ENCODE results near the gene MGAM2. TPM values are rescaled to one million over a fixed set of nuclear protein-coding genes. Genes with fewer than 3 reads are reported as not detected.

Gene MGAM2
- polyA plus RNA-seq, 4 donors, result 2.7 to 30.2 (median 6.4) TPM

- WGBS, 3 donors, result 69 to 100% (median 85%) methylated on average over 1 of the region's 1 CpG
- peaks cover 0 to 24% (median 14%) of the 10 kb centered on the region in 3 donors for H3K36me3 ChIP-seq (ENCODE audit: control insufficient read depth in 3 of 3, insufficient read depth in 2 of 3, low read depth in 1 of 3, low read length in 3 of 3)
- no peak for FAIRE-seq
Measured at GRCh38 chr7:142181966-142182365, 70.4 kb downstream of the MGAM2 start.

GRCh38 chr7:142185069-142185468 is 73.6 kb downstream of the MGAM2 start:
- no peaks in the 10 kb centered on the region for H3K27me3 ChIP-seq (ENCODE audit: control insufficient read depth in 3 of 3, insufficient read depth in 3 of 3, low read length in 3 of 3)
- 71 to 74% (median 72%) methylated on average over 3 of the region's 3 CpGs for WGBS, 3 donors
- FAIRE-seq, result no peak
- H3K36me3 ChIP-seq (ENCODE audit: control insufficient read depth in 3 of 3, insufficient read depth in 2 of 3, low read depth in 1 of 3, low read length in 3 of 3), result peaks cover 0 to 29% (median 17%) of the 10 kb centered on the region in 3 donors
- DNase-seq, result no peak
- no peak overlapping the region for H3K4me3 ChIP-seq (ENCODE audit: low read depth in 1 of 3, low read length in 3 of 3)
- H3K9me3 ChIP-seq (ENCODE audit: control insufficient read depth in 2 of 2, insufficient read depth in 1 of 2, low read depth in 1 of 2, low read length in 1 of 2), result no peaks in the 10 kb centered on the region
- H3K27ac ChIP-seq (ENCODE audit: low read depth in 1 of 3, low read length in 2 of 3), result no peak overlapping the region
- peaks cover 0 to 4% (median 0%) of the 10 kb centered on the region in 3 donors for H3K4me1 ChIP-seq (ENCODE audit: control insufficient read depth in 3 of 3, insufficient read depth in 2 of 3, low read depth in 1 of 3, low read length in 2 of 3)

More at GRCh38 chr7:142181966-142182365, 70.4 kb downstream of the MGAM2 start:
- Histone ChIP-seq H3K27me3 (ENCODE audit: control insufficient read depth in 3 of 3, insufficient read depth in 3 of 3, low read length in 3 of 3) (no peaks in the 10 kb centered on the region), H3K4me1 (ENCODE audit: control insufficient read depth in 3 of 3, insufficient read depth in 2 of 3, low read depth in 1 of 3, low read length in 2 of 3) (peaks cover 0 to 4% (median 0%) of the 10 kb centered on the region in 3 donors), H3K27ac (ENCODE audit: low read depth in 1 of 3, low read length in 2 of 3) (no peak overlapping the region), H3K4me3 (ENCODE audit: low read depth in 1 of 3, low read length in 3 of 3) (no peak overlapping the region), H3K9me3 (ENCODE audit: control insufficient read depth in 2 of 2, insufficient read depth in 1 of 2, low read depth in 1 of 2, low read length in 1 of 2) (no peaks in the 10 kb centered on the region)
- DNase-seq, result no peak

GRCh38 chr7:142185801-142186200 is 74.3 kb downstream of the MGAM2 start:
- WGBS, 3 donors, result 58 to 84% (median 65%) methylated on average over 5 of the region's 5 CpGs
- H3K27me3 ChIP-seq (ENCODE audit: control insufficient read depth in 3 of 3, insufficient read depth in 3 of 3, low read length in 3 of 3), result no peaks in the 10 kb centered on the region
- H3K27ac ChIP-seq (ENCODE audit: low read depth in 1 of 3, low read length in 2 of 3), result no peak overlapping the region
- peaks cover 0 to 31% (median 17%) of the 10 kb centered on the region in 3 donors for H3K36me3 ChIP-seq (ENCODE audit: control insufficient read depth in 3 of 3, insufficient read depth in 2 of 3, low read depth in 1 of 3, low read length in 3 of 3)
- H3K4me3 ChIP-seq (ENCODE audit: low read depth in 1 of 3, low read length in 3 of 3), result no peak overlapping the region
- DNase-seq, result no peak
- no peaks in the 10 kb centered on the region for H3K9me3 ChIP-seq (ENCODE audit: control insufficient read depth in 2 of 2, insufficient read depth in 1 of 2, low read depth in 1 of 2, low read length in 1 of 2)
- peaks cover 0 to 4% (median 0%) of the 10 kb centered on the region in 3 donors for H3K4me1 ChIP-seq (ENCODE audit: control insufficient read depth in 3 of 3, insufficient read depth in 2 of 3, low read depth in 1 of 3, low read length in 2 of 3)
- no peak for FAIRE-seq

- FAIRE-seq (no peak), DNase-seq (no peak)
- Histone ChIP-seq H3K27me3 (ENCODE audit: control insufficient read depth in 3 of 3, insufficient read depth in 3 of 3, low read length in 3 of 3) (no peaks in the 10 kb centered on the region), H3K9me3 (ENCODE audit: control insufficient read depth in 2 of 2, insufficient read depth in 1 of 2, low read depth in 1 of 2, low read length in 1 of 2) (no peaks in the 10 kb centered on the region), H3K27ac (ENCODE audit: low read depth in 1 of 3, low read length in 2 of 3) (no peak overlapping the region), H3K4me1 (ENCODE audit: control insufficient read depth in 3 of 3, insufficient read depth in 2 of 3, low read depth in 1 of 3, low read length in 2 of 3) (peaks cover 0 to 4% (median 0%) of the 10 kb centered on the region in 3 donors), H3K4me3 (ENCODE audit: low read depth in 1 of 3, low read length in 3 of 3) (no peak overlapping the region), H3K36me3 (ENCODE audit: control insufficient read depth in 3 of 3, insufficient read depth in 2 of 3, low read depth in 1 of 3, low read length in 3 of 3) (peaks cover 0 to 19% (median 19%) of the 10 kb centered on the region in 3 donors)
- 35 to 41% (median 36%) methylated on average over 2 of the region's 2 CpGs for WGBS, 3 donors
Measured at GRCh38 chr7:142188154-142188553, 76.6 kb downstream of the MGAM2 start.

GRCh38 chr7:142188846-142189245 is 77.3 kb downstream of the MGAM2 start:
- DNase-seq, result peak; percentile 5 to 16
- no peak for FAIRE-seq
- no peak overlapping the region for H3K4me3 ChIP-seq (ENCODE audit: low read depth in 1 of 3, low read length in 3 of 3)
- no peak overlapping the region for H3K27ac ChIP-seq (ENCODE audit: low read depth in 1 of 3, low read length in 2 of 3)
- no peaks in the 10 kb centered on the region for H3K9me3 ChIP-seq (ENCODE audit: control insufficient read depth in 2 of 2, insufficient read depth in 1 of 2, low read depth in 1 of 2, low read length in 1 of 2)
- H3K36me3 ChIP-seq (ENCODE audit: control insufficient read depth in 3 of 3, insufficient read depth in 2 of 3, low read depth in 1 of 3, low read length in 3 of 3), result peaks cover 0 to 21% (median 21%) of the 10 kb centered on the region in 3 donors
- no peaks in the 10 kb centered on the region for H3K27me3 ChIP-seq (ENCODE audit: control insufficient read depth in 3 of 3, insufficient read depth in 3 of 3, low read length in 3 of 3)
- peaks cover 0 to 4% (median 0%) of the 10 kb centered on the region in 3 donors for H3K4me1 ChIP-seq (ENCODE audit: control insufficient read depth in 3 of 3, insufficient read depth in 2 of 3, low read depth in 1 of 3, low read length in 2 of 3)

- H3K27ac ChIP-seq (ENCODE audit: low read depth in 1 of 3, low read length in 2 of 3), result no peak overlapping the region
- FAIRE-seq (no peak), DNase-seq (no peak)
- H3K4me3 ChIP-seq (ENCODE audit: low read depth in 1 of 3, low read length in 3 of 3), result no peak overlapping the region
- H3K27me3 ChIP-seq (ENCODE audit: control insufficient read depth in 3 of 3, insufficient read depth in 3 of 3, low read length in 3 of 3), result no peaks in the 10 kb centered on the region
- no peaks in the 10 kb centered on the region for H3K9me3 ChIP-seq (ENCODE audit: control insufficient read depth in 2 of 2, insufficient read depth in 1 of 2, low read depth in 1 of 2, low read length in 1 of 2)
- 88 to 94% (median 94%) methylated on average over 4 of the region's 4 CpGs for WGBS, 3 donors
- no peaks in the 10 kb centered on the region for H3K4me1 ChIP-seq (ENCODE audit: control insufficient read depth in 3 of 3, insufficient read depth in 2 of 3, low read depth in 1 of 3, low read length in 2 of 3)
- H3K36me3 ChIP-seq (ENCODE audit: control insufficient read depth in 3 of 3, insufficient read depth in 2 of 3, low read depth in 1 of 3, low read length in 3 of 3), result peaks cover 0 to 29% (median 26%) of the 10 kb centered on the region in 3 donors
Measured at GRCh38 chr7:142194201-142194600, 82.7 kb downstream of the MGAM2 start.

- Histone ChIP-seq H3K27ac (ENCODE audit: low read depth in 1 of 3, low read length in 2 of 3) (no peak overlapping the region), H3K4me3 (ENCODE audit: low read depth in 1 of 3, low read length in 3 of 3) (no peak overlapping the region), H3K36me3 (ENCODE audit: control insufficient read depth in 3 of 3, insufficient read depth in 2 of 3, low read depth in 1 of 3, low read length in 3 of 3) (peaks cover 0 to 29% (median 25%) of the 10 kb centered on the region in 3 donors), H3K4me1 (ENCODE audit: control insufficient read depth in 3 of 3, insufficient read depth in 2 of 3, low read depth in 1 of 3, low read length in 2 of 3) (no peaks in the 10 kb centered on the region), H3K9me3 (ENCODE audit: control insufficient read depth in 2 of 2, insufficient read depth in 1 of 2, low read depth in 1 of 2, low read length in 1 of 2) (no peaks in the 10 kb centered on the region), H3K27me3 (ENCODE audit: control insufficient read depth in 3 of 3, insufficient read depth in 3 of 3, low read length in 3 of 3) (no peaks in the 10 kb centered on the region)
- DNase-seq (no peak), FAIRE-seq (no peak)
- WGBS, 3 donors, result 80 to 94% (median 80%) methylated on average over 9 of the region's 9 CpGs
Measured at GRCh38 chr7:142196066-142196840, 84.7 kb downstream of the MGAM2 start.

- FAIRE-seq (no peak), DNase-seq (no peak)
- Histone ChIP-seq H3K4me1 (ENCODE audit: control insufficient read depth in 3 of 3, insufficient read depth in 2 of 3, low read depth in 1 of 3, low read length in 2 of 3) (no peaks in the 10 kb centered on the region), H3K36me3 (ENCODE audit: control insufficient read depth in 3 of 3, insufficient read depth in 2 of 3, low read depth in 1 of 3, low read length in 3 of 3) (peaks cover 0 to 19% (median 15%) of the 10 kb centered on the region in 3 donors), H3K27ac (ENCODE audit: low read depth in 1 of 3, low read length in 2 of 3) (no peak overlapping the region), H3K27me3 (ENCODE audit: control insufficient read depth in 3 of 3, insufficient read depth in 3 of 3, low read length in 3 of 3) (no peaks in the 10 kb centered on the region), H3K9me3 (ENCODE audit: control insufficient read depth in 2 of 2, insufficient read depth in 1 of 2, low read depth in 1 of 2, low read length in 1 of 2) (no peaks in the 10 kb centered on the region), H3K4me3 (ENCODE audit: low read depth in 1 of 3, low read length in 3 of 3) (no peak overlapping the region)
- WGBS, 3 donors, result 82 to 91% (median 85%) methylated on average over 1 of the region's 1 CpG
Measured at GRCh38 chr7:142200206-142200605, 88.7 kb downstream of the MGAM2 start.
